ENCODE data around the gene AQP7.

DNA sequence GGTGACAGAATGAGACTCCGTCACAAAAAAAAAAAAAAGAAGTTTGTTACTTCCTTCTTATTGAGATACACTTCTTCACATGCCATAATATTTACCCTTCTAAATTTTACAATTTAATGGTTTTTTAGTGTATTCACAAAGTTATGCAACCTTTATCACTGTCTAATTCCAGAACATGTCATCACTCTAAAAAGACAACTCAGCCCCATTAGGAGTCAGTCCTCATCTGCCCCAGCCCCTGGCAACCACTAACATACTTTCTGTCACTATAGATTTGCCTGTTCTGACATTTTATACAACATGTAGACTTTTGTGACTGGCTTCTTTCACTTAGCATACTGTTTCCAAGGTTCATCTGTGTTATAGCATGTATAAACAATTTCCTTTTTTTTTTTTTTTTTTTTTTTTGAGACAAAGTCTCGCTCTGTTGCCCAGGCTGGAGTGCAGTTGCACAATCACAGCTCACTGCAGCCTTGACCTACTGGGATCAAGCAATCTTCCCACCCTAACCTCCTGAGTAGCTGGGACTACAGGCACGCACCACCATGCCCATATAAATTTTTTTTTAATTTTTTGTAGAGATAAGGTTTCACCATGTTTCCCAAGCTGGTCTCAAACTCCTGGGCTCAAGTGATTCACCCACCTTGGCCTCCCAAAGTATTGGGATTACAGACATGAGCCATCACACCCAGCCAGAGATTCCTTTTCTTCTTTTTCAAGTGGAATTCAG lies 27.1 kb upstream of the AQP7 start:
- TF ChIP-seq RARB (CRISPR knock-in tag; IDR thresholded peaks at IDR 0.05) (no peak), ZC3H10 (CRISPR knock-in tag; IDR thresholded peaks at IDR 0.05) (no peak), CSDC2 (CRISPR knock-in tag; IDR thresholded peaks at IDR 0.05) (no peak), OSR1 (CRISPR knock-in tag; IDR thresholded peaks at IDR 0.05) (no peak), ZFP3 (CRISPR knock-in tag; IDR thresholded peaks at IDR 0.05) (no peak), SNAI2 (CRISPR knock-in tag; IDR thresholded peaks at IDR 0.05) (no peak), TCF4 (CRISPR knock-in tag; IDR thresholded peaks at IDR 0.05; ENCODE audit: borderline replicate concordance) (no peak)
- TF ChIP-seq, protein P1, sequence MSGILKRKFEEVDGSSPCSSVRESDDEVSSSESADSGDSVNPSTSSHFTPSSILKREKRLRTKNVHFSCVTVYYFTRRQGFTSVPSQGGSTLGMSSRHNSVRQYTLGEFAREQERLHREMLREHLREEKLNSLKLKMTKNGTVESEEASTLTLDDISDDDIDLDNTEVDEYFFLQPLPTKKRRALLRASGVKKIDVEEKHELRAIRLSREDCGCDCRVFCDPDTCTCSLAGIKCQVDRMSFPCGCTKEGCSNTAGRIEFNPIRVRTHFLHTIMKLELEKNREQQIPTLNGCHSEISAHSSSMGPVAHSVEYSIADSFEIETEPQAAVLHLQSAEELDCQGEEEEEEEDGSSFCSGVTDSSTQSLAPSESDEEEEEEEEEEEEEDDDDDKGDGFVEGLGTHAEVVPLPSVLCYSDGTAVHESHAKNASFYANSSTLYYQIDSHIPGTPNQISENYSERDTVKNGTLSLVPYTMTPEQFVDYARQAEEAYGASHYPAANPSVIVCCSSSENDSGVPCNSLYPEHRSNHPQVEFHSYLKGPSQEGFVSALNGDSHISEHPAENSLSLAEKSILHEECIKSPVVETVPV (CRISPR knock-in tag; IDR thresholded peaks at IDR 0.05), result no peak
- TF ChIP-seq, protein P2, sequence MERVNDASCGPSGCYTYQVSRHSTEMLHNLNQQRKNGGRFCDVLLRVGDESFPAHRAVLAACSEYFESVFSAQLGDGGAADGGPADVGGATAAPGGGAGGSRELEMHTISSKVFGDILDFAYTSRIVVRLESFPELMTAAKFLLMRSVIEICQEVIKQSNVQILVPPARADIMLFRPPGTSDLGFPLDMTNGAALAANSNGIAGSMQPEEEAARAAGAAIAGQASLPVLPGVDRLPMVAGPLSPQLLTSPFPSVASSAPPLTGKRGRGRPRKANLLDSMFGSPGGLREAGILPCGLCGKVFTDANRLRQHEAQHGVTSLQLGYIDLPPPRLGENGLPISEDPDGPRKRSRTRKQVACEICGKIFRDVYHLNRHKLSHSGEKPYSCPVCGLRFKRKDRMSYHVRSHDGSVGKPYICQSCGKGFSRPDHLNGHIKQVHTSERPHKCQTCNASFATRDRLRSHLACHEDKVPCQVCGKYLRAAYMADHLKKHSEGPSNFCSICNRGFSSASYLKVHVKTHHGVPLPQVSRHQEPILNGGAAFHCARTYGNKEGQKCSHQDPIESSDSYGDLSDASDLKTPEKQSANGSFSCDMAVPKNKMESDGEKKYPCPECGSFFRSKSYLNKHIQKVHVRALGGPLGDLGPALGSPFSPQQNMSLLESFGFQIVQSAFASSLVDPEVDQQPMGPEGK (CRISPR knock-in tag; IDR thresholded peaks at IDR 0.05; ENCODE audit: borderline replicate concordance), result no peak
- TF ChIP-seq, protein P3, sequence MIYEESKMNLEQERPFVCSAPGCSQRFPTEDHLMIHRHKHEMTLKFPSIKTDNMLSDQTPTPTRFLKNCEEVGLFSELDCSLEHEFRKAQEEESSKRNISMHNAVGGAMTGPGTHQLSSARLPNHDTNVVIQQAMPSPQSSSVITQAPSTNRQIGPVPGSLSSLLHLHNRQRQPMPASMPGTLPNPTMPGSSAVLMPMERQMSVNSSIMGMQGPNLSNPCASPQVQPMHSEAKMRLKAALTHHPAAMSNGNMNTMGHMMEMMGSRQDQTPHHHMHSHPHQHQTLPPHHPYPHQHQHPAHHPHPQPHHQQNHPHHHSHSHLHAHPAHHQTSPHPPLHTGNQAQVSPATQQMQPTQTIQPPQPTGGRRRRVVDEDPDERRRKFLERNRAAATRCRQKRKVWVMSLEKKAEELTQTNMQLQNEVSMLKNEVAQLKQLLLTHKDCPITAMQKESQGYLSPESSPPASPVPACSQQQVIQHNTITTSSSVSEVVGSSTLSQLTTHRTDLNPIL (CRISPR knock-in tag; IDR thresholded peaks at IDR 0.05; ENCODE audit: low read depth), result no peak
